Upper lobe of left lung (tissue), 4 donors: ENCODE results near the gene SLC12A8.

ENCODE experiments used
- POLR2A ChIP-seq, 4 donors: fragments of 450-650 bp; IDR thresholded peaks; one replicate each; pipeline ENCODE4 v1.5.1; 2016 to 2017; ENCODE audit warnings: antibody characterized with exemption in 4 of 4, mild to moderate bottlenecking in 2 of 4
- POLR2AphosphoS5 ChIP-seq, 2 donors: sonication (generic); formaldehyde crosslinking; IDR thresholded peaks; one replicate each; pipeline ENCODE4 v1.5.1; 2017; ENCODE audit warnings: antibody characterized with exemption in 2 of 2
- TF ChIP-seq, protein P1 (sequence below), 6 experiments: fragments of 450-650 bp in 4 of 6; fragments of 200-600 bp in 2 of 6; sonication (generic) in 2 of 6; IDR thresholded peaks; one replicate each; pipeline ENCODE4 v1.5.1; 2016 to 2019; ENCODE audit warnings: antibody characterized with exemption in 6 of 6

DNA sequence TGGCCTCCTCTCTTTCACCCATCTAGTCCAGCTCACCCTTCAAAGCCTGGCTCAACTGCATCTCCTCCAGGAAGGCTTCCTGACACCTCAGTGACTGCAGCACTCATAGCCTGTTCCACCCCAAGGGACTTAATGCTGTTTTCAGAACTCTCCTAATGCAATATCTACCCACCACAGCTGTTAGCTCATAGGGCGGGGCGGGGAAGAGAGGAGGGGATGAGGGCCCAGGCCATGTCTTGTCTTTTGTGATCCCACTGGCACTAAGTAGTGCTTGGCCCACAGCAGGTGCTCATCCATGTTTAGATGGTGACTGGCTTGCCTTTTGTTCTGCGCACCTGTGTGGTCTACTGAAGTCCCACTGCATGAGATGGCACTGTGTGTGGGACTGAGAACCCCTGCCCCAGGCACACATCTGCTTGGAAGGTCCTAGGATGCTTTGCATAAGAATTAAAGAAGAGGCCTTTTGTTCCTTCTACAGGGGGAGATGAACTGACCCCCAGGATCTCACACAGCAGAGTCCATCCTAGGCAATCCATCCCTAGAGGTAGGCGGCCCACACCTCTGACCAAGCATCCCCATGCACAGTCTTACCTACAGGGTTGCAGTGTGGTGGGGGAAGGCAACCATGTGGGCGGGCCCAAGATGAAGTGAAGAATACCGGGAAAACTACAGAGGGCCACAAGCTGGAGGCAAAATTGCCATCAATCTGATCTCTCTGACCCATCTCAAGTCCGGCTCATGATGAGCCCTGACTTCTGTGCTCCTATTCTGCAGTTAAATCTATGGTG is 23.0 kb downstream of the SLC12A8 start:
- TF ChIP-seq, protein P1, sequence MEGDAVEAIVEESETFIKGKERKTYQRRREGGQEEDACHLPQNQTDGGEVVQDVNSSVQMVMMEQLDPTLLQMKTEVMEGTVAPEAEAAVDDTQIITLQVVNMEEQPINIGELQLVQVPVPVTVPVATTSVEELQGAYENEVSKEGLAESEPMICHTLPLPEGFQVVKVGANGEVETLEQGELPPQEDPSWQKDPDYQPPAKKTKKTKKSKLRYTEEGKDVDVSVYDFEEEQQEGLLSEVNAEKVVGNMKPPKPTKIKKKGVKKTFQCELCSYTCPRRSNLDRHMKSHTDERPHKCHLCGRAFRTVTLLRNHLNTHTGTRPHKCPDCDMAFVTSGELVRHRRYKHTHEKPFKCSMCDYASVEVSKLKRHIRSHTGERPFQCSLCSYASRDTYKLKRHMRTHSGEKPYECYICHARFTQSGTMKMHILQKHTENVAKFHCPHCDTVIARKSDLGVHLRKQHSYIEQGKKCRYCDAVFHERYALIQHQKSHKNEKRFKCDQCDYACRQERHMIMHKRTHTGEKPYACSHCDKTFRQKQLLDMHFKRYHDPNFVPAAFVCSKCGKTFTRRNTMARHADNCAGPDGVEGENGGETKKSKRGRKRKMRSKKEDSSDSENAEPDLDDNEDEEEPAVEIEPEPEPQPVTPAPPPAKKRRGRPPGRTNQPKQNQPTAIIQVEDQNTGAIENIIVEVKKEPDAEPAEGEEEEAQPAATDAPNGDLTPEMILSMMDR (IDR thresholded peaks at IDR 0.05): no peak
- no peak for TF ChIP-seq POLR2AphosphoS5 (IDR thresholded peaks at IDR 0.05)
- TF ChIP-seq POLR2A (IDR thresholded peaks at IDR 0.05): no peak
